Upper lobe of left lung (tissue), 6 donors: ENCODE measurements around the gene UTP25. TPM values are rescaled to one million over a fixed set of nuclear protein-coding genes. Genes with fewer than 3 reads are reported as not detected.

Experiments used
- ATAC-seq, 2 donors: fragments of 200-7000 bp; cut with Tn5 transposase; one replicate each; pipeline ENCODE4 v1.9.1; 2022; ENCODE audit warnings: mild to moderate bottlenecking in 2 of 2, moderate library complexity in 2 of 2; ENCODE audit not compliant: low FRiP score in 2 of 2
- DNase-seq, 2 donors: peaks; one replicate each; pipeline ENCODE4 v3.0.0-alpha.2; 2019 to 2020
- H3K27ac ChIP-seq, 4 donors: fragments of 200-600 bp; sonication (generic); one replicate each; pipeline ENCODE4 v1.5.1; 2016 to 2019
- H3K27me3 ChIP-seq, 4 donors: fragments of 200-600 bp; sonication (generic); one replicate each; pipeline ENCODE4 v1.5.1; 2017 to 2019
- H3K36me3 ChIP-seq, 4 donors: fragments of 200-600 bp; sonication (generic); one replicate each; pipeline ENCODE4 v1.5.1; 2016 to 2019
- H3K4me1 ChIP-seq, 4 donors: fragments of 200-600 bp; sonication (generic); one replicate each; pipeline ENCODE4 v1.5.1; 2018 to 2019
- H3K4me3 ChIP-seq, 4 donors: fragments of 200-600 bp; sonication (generic); one replicate each; pipeline ENCODE4 v1.5.1; 2017 to 2019; ENCODE audit warnings: mild to moderate bottlenecking in 2 of 4, moderate library complexity in 1 of 4
- H3K9me3 ChIP-seq, 4 donors: fragments of 200-600 bp; sonication (generic); one replicate each; pipeline ENCODE4 v1.5.1; 2018 to 2019
- EP300 ChIP-seq, 4 donors: sonication (generic); formaldehyde crosslinking; IDR thresholded peaks; one replicate each; pipeline ENCODE4 v1.5.1; 2017; ENCODE audit warnings: antibody characterized with exemption in 4 of 4, control low read depth in 2 of 4
- POLR2A ChIP-seq, 4 donors: fragments of 450-650 bp; IDR thresholded peaks; one replicate each; pipeline ENCODE4 v1.5.1; 2016 to 2017; ENCODE audit warnings: antibody characterized with exemption in 4 of 4, mild to moderate bottlenecking in 2 of 4
- POLR2AphosphoS5 ChIP-seq, 2 donors: sonication (generic); formaldehyde crosslinking; IDR thresholded peaks; one replicate each; pipeline ENCODE4 v1.5.1; 2017; ENCODE audit warnings: antibody characterized with exemption in 2 of 2
- WGBS, 2 donors: methylation state at CpG; one replicate each; pipeline ENCODE4 v1.1.5; 2017 to 2018; 5-methylcytosine and 5-hydroxymethylcytosine counted together
- total RNA-seq, 6 donors: library from RNA; depleted of rRNA in 4 of 6; stranded (reverse); fragments of >200 nt in 4 of 6; gene quantifications; one replicate each; pipeline versions ENCODE4 v1.1.0 to v1.2.1, GENCODE V29; 2016 to 2021
- TF ChIP-seq, protein P1 (sequence below), 6 experiments: fragments of 450-650 bp in 4 of 6; fragments of 200-600 bp in 2 of 6; sonication (generic) in 2 of 6; IDR thresholded peaks; one replicate each; pipeline ENCODE4 v1.5.1; 2016 to 2019; ENCODE audit warnings: antibody characterized with exemption in 6 of 6
- donor health status: DM: no; HTN: no; CAD: no; lungs with moderate emphysema.
- donor health status: DM: no; HTN: yes; CAD: no; lungs with severe emphysema.

Gene UTP25
- total RNA-seq, 6 donors from 2014 or later, result 2.4 to 9.4 (median 7.9) TPM

DNA sequence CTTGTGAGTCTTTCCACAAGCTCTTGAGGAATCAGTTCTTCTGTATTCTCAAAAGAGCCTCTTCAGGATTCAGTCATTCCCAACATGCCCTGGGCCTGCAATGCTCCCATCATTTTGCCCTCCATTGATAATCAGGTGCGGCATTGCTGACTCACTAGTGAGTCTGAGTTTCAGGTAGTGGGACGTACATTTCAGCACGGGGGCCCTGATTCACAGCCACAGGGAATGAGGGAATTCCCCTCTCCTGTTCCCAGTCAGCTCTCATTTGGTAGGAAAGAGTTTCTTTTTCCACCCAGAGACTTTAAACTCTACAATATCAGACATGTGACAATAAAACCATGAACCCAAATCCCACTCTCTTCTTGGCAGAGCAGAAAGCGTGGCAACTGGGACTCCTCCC, 18.2 kb upstream of the UTP25 start:
- ATAC-seq (no peak), DNase-seq (no peak)
- H3K36me3 ChIP-seq, result no peaks in the 10 kb centered on the region
- H3K27ac ChIP-seq, result no peak overlapping the region
- H3K27me3 ChIP-seq, result no peaks in the 10 kb centered on the region
- TF ChIP-seq POLR2AphosphoS5 (IDR thresholded peaks at IDR 0.05) (no peak), EP300 (IDR thresholded peaks at IDR 0.05) (no peak), POLR2A (IDR thresholded peaks at IDR 0.05) (no peak)
- TF ChIP-seq, protein P1, sequence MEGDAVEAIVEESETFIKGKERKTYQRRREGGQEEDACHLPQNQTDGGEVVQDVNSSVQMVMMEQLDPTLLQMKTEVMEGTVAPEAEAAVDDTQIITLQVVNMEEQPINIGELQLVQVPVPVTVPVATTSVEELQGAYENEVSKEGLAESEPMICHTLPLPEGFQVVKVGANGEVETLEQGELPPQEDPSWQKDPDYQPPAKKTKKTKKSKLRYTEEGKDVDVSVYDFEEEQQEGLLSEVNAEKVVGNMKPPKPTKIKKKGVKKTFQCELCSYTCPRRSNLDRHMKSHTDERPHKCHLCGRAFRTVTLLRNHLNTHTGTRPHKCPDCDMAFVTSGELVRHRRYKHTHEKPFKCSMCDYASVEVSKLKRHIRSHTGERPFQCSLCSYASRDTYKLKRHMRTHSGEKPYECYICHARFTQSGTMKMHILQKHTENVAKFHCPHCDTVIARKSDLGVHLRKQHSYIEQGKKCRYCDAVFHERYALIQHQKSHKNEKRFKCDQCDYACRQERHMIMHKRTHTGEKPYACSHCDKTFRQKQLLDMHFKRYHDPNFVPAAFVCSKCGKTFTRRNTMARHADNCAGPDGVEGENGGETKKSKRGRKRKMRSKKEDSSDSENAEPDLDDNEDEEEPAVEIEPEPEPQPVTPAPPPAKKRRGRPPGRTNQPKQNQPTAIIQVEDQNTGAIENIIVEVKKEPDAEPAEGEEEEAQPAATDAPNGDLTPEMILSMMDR (IDR thresholded peaks at IDR 0.05), result no peak
- no peaks in the 10 kb centered on the region for H3K9me3 ChIP-seq
- H3K4me3 ChIP-seq, result no peak overlapping the region
- H3K4me1 ChIP-seq, result peaks cover 0 to 6% (median 0%) of the 10 kb centered on the region in 4 donors
- 84 to 89% methylated on average over 4 of the region's 4 CpGs for WGBS, 2 donors

- H3K4me3 ChIP-seq, result no peak overlapping the region
- H3K27me3 ChIP-seq, result no peaks in the 10 kb centered on the region
- no peak for DNase-seq
- H3K27ac ChIP-seq, result no peak overlapping the region
- peaks cover 0 to 6% (median 0%) of the 10 kb centered on the region in 4 donors for H3K4me1 ChIP-seq
- 85 to 86% methylated on average over 5 of the region's 5 CpGs for WGBS, 2 donors
- TF ChIP-seq POLR2AphosphoS5 (IDR thresholded peaks at IDR 0.05) (no peak), POLR2A (IDR thresholded peaks at IDR 0.05) (no peak), EP300 (IDR thresholded peaks at IDR 0.05) (no peak)
- TF ChIP-seq, protein P1 (IDR thresholded peaks at IDR 0.05), result no peak
- H3K9me3 ChIP-seq, result no peaks in the 10 kb centered on the region
- H3K36me3 ChIP-seq, result no peaks in the 10 kb centered on the region
- no peak for ATAC-seq
These were observed 17.0 kb upstream of the UTP25 start for GRCh38 chr1:209810783-209811182.

DNA sequence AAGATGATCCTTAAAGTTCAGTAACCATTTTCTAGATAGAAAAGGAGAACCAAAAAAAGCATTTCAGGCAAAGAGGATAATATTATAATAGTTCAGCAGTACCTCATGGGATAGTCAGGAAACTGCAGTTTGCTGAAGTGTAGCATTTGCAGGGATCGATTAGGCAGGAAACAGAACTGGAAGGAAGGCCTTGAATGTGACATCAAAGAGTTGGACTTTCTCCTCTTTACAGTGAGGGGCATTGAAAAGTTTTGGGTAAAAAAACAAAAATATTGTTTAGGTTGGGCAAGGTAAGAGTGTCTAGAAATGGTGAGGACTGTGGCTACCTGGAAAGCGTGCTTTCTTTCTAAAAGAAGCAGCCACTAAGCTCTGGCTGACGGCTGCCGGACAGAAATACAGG, 13.9 kb upstream of the UTP25 start:
- TF ChIP-seq POLR2A (IDR thresholded peaks at IDR 0.05), result no peak
- TF ChIP-seq, protein P1 (IDR thresholded peaks at IDR 0.05), result no peak
- TF ChIP-seq POLR2AphosphoS5 (IDR thresholded peaks at IDR 0.05), result no peak
- no peak for TF ChIP-seq EP300 (IDR thresholded peaks at IDR 0.05)
- Histone ChIP-seq H3K9me3 (no peaks in the 10 kb centered on the region), H3K4me1 (no peaks in the 10 kb centered on the region), H3K27ac (no peak overlapping the region), H3K27me3 (no peaks in the 10 kb centered on the region), H3K36me3 (no peaks in the 10 kb centered on the region), H3K4me3 (no peak overlapping the region)
- 83% methylated on average over 4 of the region's 4 CpGs for WGBS, 2 donors
- ATAC-seq (no peak), DNase-seq (no peak)

DNA sequence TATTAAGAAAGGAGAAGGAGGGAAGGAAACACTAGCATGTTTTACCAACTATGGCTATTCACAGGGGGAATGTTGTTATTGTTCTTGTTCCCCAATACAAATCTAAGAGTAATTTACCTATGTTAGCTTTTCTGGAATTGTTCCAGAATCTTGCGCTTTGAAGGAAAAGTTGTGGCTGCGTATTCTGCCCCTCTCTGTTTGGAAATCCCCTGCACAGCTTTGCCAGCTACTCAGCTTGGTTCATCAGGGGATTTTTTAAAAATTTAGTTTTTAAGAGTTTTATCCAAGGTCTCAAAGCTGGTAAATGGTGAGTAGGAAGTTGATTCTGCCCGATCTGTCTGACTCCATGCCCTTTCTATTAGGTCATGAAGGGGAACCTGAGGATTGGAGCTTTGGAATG, 12.3 kb upstream of the UTP25 start:
- no peaks in the 10 kb centered on the region for H3K36me3 ChIP-seq
- H3K27ac ChIP-seq, result no peak overlapping the region
- H3K4me1 ChIP-seq, result no peaks in the 10 kb centered on the region
- no peaks in the 10 kb centered on the region for H3K9me3 ChIP-seq
- DNase-seq (no peak), ATAC-seq (no peak)
- H3K27me3 ChIP-seq, result no peaks in the 10 kb centered on the region
- 72 to 76% methylated on average over 3 of the region's 3 CpGs for whole genome bisulfite sequencing, 2 donors
- no peak for TF ChIP-seq EP300 (IDR thresholded peaks at IDR 0.05)
- no peak for TF ChIP-seq POLR2AphosphoS5 (IDR thresholded peaks at IDR 0.05)
- TF ChIP-seq, protein P1 (IDR thresholded peaks at IDR 0.05), result no peak
- no peak for TF ChIP-seq POLR2A (IDR thresholded peaks at IDR 0.05)
- no peak overlapping the region for H3K4me3 ChIP-seq

GRCh38 chr1:209815931-209816341, 11.8 kb upstream of the UTP25 start:
- H3K4me1 ChIP-seq, result no peaks in the 10 kb centered on the region
- no peaks in the 10 kb centered on the region for H3K27me3 ChIP-seq
- no peaks in the 10 kb centered on the region for H3K9me3 ChIP-seq
- DNase-seq (no peak), ATAC-seq (peak in 1 of 2 donors; percentile 38)
- H3K27ac ChIP-seq, result no peak overlapping the region
- H3K36me3 ChIP-seq, result no peaks in the 10 kb centered on the region
- TF ChIP-seq POLR2AphosphoS5 (IDR thresholded peaks at IDR 0.05), result no peak
- no peak for TF ChIP-seq EP300 (IDR thresholded peaks at IDR 0.05)
- TF ChIP-seq, protein P1 (IDR thresholded peaks at IDR 0.05), result no peak
- no peak for TF ChIP-seq POLR2A (IDR thresholded peaks at IDR 0.05)
- H3K4me3 ChIP-seq, result no peak overlapping the region
- WGBS, 2 donors, result 73 to 81% methylated on average over 6 of the region's 6 CpGs
